SIG-M5 treated with dmso at 0.1 percent for 504 hours (cell line): ENCODE results near the gene BRF1.
"Not testable (repeated sequence)": the region's sequence is repeated elsewhere in the genome, so short reads cannot be mapped to it uniquely, and the experiment has no call there.

Experiments used
- DNase-seq: peaks from one replicate; lab custom pipeline; 2025; ENCODE audit not compliant: unreplicated experiment; lab: John Stamatoyannopoulos, UW

Gene BRF1

GRCh38 chr14:105290621-105291346 lies 10.0 kb downstream of the BRF1 start:
- no peak for DNase-seq

GRCh38 chr14:105288936-105289335 lies 11.9 kb downstream of the BRF1 start:
- DNase-seq: not testable (repeated sequence)

- DNase-seq: no peak
Measured at GRCh38 chr14:105287249-105288102, 13.3 kb downstream of the BRF1 start.

DNA sequence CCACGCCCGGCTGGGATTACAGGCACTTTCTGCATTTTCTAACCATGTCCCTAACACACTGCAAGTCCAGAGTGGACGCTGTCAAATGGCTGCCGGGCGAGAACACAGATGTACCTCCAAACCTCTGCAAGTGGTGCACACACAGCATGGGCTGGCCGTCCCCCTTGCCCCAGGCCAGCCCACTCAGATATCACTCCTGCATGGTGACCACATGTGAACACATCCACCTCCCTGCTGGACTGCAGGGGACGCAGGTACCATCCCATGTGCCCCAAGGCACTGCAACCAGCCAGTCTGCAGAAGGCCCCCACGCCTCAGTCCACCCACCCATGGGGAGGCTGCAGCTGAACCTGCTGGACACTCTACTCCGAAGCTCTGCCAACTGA lies 14.0 kb downstream of the BRF1 start:
- DNase-seq: no peak

DNA sequence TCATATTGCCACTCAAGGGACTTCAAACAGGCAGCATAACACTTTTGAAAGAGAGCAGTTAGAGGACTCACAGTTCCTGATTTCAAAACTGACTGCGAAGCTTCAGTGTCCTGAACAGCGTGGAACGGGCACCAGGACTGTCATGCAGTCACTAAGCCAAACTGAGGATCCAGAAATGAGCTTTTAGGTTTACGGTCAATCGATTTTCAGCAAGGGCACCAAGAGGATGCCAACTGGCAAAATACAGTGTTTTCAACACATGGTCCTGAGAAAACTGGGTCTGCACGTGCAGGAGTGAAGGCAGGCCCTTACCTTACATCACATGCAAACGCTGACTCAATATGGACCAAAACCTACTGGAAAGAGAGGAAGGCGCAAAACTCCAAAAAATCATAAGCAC lies 15.6 kb downstream of the BRF1 start:
- no peak for DNase-seq

- no peak for DNase-seq
Measured at GRCh38 chr14:105283899-105284298, 16.9 kb downstream of the BRF1 start.

GRCh38 chr14:105283028-105283427 lies 17.8 kb downstream of the BRF1 start:
- DNase-seq: no peak

DNA sequence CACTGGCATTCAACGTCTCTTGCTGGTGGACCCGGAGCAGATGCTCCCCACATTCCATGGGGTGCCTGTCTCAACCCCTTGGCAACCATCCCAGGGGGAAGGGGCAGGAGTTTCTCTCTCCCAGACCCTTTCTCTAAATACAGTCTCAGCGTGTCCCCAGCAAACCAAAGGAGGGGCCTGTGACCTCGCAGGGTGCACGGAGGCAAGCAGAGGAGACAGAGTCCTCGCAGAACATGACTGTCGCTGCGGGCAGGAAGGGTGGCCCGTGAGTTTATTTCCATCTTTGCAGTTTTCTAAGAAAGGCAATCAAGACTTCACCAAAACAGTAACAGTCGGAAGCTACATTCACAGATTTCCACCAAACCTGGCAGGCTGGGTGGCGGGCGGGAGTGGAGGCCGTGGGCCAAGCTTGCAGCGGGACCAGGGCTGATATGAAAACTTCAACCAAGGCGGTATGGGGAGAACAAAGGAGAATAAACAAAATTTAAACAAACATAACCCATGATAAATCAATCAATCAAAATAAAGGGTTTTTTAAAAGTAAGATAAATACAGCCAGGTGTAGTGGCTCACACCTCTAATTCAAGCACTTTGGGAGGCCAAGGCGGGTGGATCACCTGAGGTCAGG lies 18.6 kb downstream of the BRF1 start:
- no peak for DNase-seq

GRCh38 chr14:105281371-105282097 lies 19.3 kb downstream of the BRF1 start:
- DNase-seq: peak; percentile 60

GRCh38 chr14:105280525-105280924 lies 20.3 kb downstream of the BRF1 start:
- DNase-seq: no peak

GRCh38 chr14:105279642-105280361 lies 21.0 kb downstream of the BRF1 start:
- no peak for DNase-seq

GRCh38 chr14:105277448-105277847 lies 23.4 kb downstream of the BRF1 start:
- DNase-seq: not testable (repeated sequence)

DNA sequence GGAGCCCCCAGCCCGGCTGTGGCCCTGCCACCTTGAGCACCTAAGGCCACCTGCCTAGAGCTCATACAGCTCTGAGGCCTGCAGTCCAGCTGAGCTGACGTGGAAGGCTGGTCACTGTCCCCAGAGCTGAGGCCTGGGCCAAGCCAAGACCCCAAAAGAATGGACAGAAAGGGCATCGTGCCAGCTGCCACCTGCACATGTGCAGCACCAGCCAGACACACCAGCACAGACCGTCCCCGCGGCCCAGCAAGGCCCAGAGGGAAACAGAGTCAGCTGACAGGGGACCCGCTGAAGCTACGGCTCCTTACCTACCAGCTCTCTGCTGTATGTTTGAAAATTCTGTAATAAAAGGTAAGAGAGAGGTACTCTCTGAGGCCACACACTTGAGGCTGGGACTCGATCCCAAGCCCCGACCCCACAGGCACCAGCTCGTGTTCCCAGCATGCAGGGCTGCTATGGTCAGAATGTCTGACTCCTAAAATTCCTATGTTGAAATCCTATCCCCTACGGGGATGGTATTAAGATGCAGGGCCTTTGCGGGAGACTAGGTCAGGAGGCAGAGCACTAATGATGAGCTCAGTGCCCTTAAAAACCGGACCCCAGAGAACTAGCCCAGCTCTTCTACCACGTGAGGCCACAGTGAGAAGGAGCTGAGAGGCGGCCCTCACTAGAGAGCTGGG lies 25.4 kb downstream of the BRF1 start:
- no peak for DNase-seq

- DNase-seq: no peak
Measured at GRCh38 chr14:105274637-105275036, 26.2 kb downstream of the BRF1 start.

DNA sequence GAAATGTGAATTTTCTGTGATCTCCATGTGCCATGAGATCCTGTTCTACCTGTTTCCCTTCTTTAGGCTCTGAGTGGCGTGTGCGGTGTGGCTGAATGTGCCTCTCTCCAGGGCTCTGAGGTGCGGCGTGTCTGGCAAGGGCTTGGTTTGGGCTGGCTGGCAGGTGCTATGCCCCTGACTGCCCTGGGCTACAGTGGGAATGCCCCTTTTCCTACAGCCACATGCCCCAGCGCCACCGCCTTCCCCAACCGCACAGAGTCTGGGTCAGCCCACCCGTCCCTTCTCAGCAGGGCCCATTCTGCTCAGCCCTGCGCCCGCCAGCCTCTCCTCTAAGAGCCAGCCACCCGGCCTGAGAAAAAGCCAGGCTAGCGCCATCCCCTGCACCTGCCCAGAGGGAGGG lies 27.7 kb downstream of the BRF1 start:
- DNase-seq: peak; percentile 40

- DNase-seq: no peak
Measured at GRCh38 chr14:105272623-105273022, 28.2 kb downstream of the BRF1 start.

GRCh38 chr14:105271224-105271890 lies 29.4 kb downstream of the BRF1 start:
- no peak for DNase-seq

DNA sequence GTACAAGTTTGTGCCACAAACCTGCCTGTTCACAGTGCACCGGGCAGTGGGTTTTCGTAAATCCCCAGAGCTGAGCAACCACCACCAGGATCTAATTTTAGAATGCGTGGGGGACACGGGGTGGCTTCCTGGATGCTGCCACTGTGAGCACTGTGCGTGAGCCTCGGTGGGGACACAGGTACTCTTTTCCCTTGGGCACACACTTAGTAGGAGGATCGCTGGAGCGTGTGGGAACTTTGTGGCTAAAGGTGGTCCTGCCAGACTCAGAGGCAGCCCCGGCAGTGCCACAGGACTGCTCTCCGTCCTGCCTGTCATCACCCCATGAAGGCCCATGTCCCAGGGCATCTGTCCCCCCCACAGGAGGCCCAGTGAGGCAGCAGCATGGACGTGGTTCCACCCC lies 31.4 kb downstream of the BRF1 start:
- DNase-seq: no peak

DNA sequence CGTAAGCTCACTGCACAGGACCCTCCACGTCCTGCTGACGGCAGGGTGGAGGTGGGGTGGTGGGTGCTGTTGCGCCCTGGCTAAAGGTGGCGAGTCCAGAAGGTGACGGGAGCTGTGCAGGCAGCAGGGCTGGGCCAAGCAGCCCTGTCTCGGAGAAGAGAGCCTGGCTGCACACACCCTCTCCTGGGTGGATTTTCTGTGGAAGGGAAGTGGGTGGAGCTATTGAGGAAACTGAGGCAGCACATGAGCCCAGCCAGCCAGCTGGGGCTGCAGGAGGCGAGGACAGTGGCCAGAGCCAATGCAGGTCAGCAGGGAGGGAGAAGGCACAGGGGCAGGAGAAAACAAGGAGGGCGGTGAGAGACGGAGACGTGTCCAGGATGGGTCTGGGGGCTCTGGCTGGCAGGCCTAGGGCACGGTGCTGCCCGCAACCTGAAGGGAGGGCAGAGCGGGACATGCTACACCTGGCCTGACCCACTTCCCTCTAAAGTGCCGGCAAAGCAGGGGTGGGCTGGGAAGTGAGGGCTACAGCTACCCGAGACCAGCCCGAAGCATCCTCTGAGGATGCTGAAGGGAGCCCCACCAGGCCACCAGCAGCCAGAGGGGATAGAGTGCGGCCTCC lies 32.0 kb downstream of the BRF1 start:
- DNase-seq: no peak
